ENCODE results near the gene SLC31A1.
A peak's percentile ranks its signal among the peaks of the same experiment; 100 is the strongest.

SLC31A1 gene

GRCh38 chr9:113254991-113255390, 33.6 kb downstream of the SLC31A1 start:
- DNase-seq (ENCODE audit: low read depth) = no peak
- no peak overlapping the region for H3K4me3 ChIP-seq (ENCODE audit: control insufficient read depth, low read depth, low read length)
- TF ChIP-seq CTCF (conservative IDR thresholded peaks at IDR 0.05; ENCODE audit: control insufficient read depth, insufficient read depth, low read depth, low read length) = no peak

- H3K4me3 ChIP-seq (ENCODE audit: control insufficient read depth, low read depth, low read length) = no peak overlapping the region
- no peak for DNase-seq (ENCODE audit: low read depth)
- TF ChIP-seq CTCF (conservative IDR thresholded peaks at IDR 0.05; ENCODE audit: control insufficient read depth, insufficient read depth, low read depth, low read length) = no peak
Observed at GRCh38 chr9:113255438-113255837, 34.1 kb downstream of the SLC31A1 start.

- TF ChIP-seq CTCF (conservative IDR thresholded peaks at IDR 0.05; ENCODE audit: control insufficient read depth, insufficient read depth, low read depth, low read length) = no peak
Observed at GRCh38 chr9:113257863-113258262, 36.5 kb downstream of the SLC31A1 start.

GRCh38 chr9:113258282-113258681, 36.9 kb downstream of the SLC31A1 start:
- TF ChIP-seq CTCF (conservative IDR thresholded peaks at IDR 0.05; ENCODE audit: control insufficient read depth, insufficient read depth, low read depth, low read length) = no peak
- no peak for DNase-seq (ENCODE audit: low read depth)
- H3K4me3 ChIP-seq (ENCODE audit: control insufficient read depth, low read depth, low read length) = no peak overlapping the region

More at GRCh38 chr9:113257863-113258262, 36.5 kb downstream of the SLC31A1 start:
- DNase-seq (ENCODE audit: low read depth) = no peak
- no peak overlapping the region for H3K4me3 ChIP-seq (ENCODE audit: control insufficient read depth, low read depth, low read length)

- no peak for DNase-seq (ENCODE audit: low read depth)
- H3K4me3 ChIP-seq (ENCODE audit: control insufficient read depth, low read depth, low read length) = no peak overlapping the region
- no peak for TF ChIP-seq CTCF (conservative IDR thresholded peaks at IDR 0.05; ENCODE audit: control insufficient read depth, insufficient read depth, low read depth, low read length)
Observed at GRCh38 chr9:113261917-113262671, 40.8 kb downstream of the SLC31A1 start.

- no peak overlapping the region for H3K4me3 ChIP-seq (ENCODE audit: control insufficient read depth, low read depth, low read length)
- TF ChIP-seq CTCF (conservative IDR thresholded peaks at IDR 0.05; ENCODE audit: control insufficient read depth, insufficient read depth, low read depth, low read length) = no peak
- DNase-seq (ENCODE audit: low read depth) = peak; percentile 12
Observed at GRCh38 chr9:113266174-113266573, 44.8 kb downstream of the SLC31A1 start.

All from fibroblast of mammary gland (primary cell).